Suprapubic skin (tissue), 3 donors: Measurements from ENCODE around the gene MICALL2.

ENCODE experiments used
- POLR2AphosphoS5 ChIP-seq, 3 donors: sonication (generic); formaldehyde crosslinking; IDR thresholded peaks; one replicate each; pipeline ENCODE4 v1.6.1; 2017; ENCODE audit warnings: antibody characterized with exemption in 3 of 3
- TF ChIP-seq, protein P1 (sequence below), 2 donors: fragments of 200-600 bp in 1 of 2; fragments of 450-650 bp in 1 of 2; sonication (generic) in 1 of 2; IDR thresholded peaks; one replicate each; pipeline ENCODE4 v1.5.1; 2016 to 2019; ENCODE audit warnings: antibody characterized with exemption in 2 of 2, mild to moderate bottlenecking in 1 of 2, moderate library complexity in 1 of 2

DNA sequence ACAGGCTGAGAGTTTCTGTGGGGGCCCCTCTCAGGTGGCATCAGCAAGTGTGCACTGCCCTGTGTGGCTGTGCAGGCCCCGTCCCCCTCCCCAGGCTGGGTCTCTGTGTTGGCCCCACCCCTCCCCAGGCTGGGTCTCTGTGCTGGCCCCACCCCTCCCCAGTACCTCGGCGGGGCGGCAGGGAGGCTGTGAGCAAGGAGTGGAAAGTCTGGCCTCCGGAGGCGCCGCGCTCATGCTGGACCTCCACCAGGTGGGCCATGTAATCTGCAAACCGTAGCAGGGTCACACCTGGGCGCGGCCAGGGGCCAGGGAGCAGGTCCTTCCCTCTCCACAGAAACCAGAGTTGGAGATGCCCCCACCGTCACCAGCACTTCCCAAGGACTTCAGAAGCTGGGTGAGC lies 21.4 kb upstream of the MICALL2 start:
- no peak for TF ChIP-seq POLR2AphosphoS5 (IDR thresholded peaks at IDR 0.05)
- TF ChIP-seq, protein P1, sequence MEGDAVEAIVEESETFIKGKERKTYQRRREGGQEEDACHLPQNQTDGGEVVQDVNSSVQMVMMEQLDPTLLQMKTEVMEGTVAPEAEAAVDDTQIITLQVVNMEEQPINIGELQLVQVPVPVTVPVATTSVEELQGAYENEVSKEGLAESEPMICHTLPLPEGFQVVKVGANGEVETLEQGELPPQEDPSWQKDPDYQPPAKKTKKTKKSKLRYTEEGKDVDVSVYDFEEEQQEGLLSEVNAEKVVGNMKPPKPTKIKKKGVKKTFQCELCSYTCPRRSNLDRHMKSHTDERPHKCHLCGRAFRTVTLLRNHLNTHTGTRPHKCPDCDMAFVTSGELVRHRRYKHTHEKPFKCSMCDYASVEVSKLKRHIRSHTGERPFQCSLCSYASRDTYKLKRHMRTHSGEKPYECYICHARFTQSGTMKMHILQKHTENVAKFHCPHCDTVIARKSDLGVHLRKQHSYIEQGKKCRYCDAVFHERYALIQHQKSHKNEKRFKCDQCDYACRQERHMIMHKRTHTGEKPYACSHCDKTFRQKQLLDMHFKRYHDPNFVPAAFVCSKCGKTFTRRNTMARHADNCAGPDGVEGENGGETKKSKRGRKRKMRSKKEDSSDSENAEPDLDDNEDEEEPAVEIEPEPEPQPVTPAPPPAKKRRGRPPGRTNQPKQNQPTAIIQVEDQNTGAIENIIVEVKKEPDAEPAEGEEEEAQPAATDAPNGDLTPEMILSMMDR (IDR thresholded peaks at IDR 0.05) = no peak
